ENCODE results near the gene PAQR8. TPM values are rescaled to one million over a fixed set of nuclear protein-coding genes. Genes with fewer than 3 reads are reported as not detected.

Gene PAQR8
- total RNA-seq, 1 donor from 2014 or later: 6.8 TPM

- CTCF ChIA-PET: interaction anchor here (8.8 kb wide), 1 partner anchor 118 kb away, joined by 156 read pairs; the partner anchor contains the start of gene MCM3
- no peak overlapping the region for H3K4me3 Mint-ChIP-seq
- intact Hi-C loops (cut with micrococcal nuclease): no loop called here
- no peaks in the 10 kb centered on the region for H3K9me3 Mint-ChIP-seq
- H3K27ac Mint-ChIP-seq: no peak overlapping the region
- ATAC-seq (ENCODE audit: low read depth) (no peak), DNase-seq (no peak)
- peaks cover 17% of the 10 kb centered on the region for H3K4me1 Mint-ChIP-seq
- TF ChIP-seq, protein P1, sequence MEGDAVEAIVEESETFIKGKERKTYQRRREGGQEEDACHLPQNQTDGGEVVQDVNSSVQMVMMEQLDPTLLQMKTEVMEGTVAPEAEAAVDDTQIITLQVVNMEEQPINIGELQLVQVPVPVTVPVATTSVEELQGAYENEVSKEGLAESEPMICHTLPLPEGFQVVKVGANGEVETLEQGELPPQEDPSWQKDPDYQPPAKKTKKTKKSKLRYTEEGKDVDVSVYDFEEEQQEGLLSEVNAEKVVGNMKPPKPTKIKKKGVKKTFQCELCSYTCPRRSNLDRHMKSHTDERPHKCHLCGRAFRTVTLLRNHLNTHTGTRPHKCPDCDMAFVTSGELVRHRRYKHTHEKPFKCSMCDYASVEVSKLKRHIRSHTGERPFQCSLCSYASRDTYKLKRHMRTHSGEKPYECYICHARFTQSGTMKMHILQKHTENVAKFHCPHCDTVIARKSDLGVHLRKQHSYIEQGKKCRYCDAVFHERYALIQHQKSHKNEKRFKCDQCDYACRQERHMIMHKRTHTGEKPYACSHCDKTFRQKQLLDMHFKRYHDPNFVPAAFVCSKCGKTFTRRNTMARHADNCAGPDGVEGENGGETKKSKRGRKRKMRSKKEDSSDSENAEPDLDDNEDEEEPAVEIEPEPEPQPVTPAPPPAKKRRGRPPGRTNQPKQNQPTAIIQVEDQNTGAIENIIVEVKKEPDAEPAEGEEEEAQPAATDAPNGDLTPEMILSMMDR (IDR thresholded peaks at IDR 0.05): no peak
- no peaks in the 10 kb centered on the region for H3K27me3 Mint-ChIP-seq
- POLR2A ChIA-PET: no interaction called here
- H3K36me3 Mint-ChIP-seq (ENCODE audit: low read depth): peaks cover 20% of the 10 kb centered on the region
Observed at GRCh38 chr6:52403086-52403485, 41.1 kb downstream of the PAQR8 start.

GRCh38 chr6:52403627-52404026 lies 41.7 kb downstream of the PAQR8 start:
- POLR2A ChIA-PET: no interaction called here
- H3K27ac Mint-ChIP-seq: no peak overlapping the region
- intact Hi-C loops (cut with micrococcal nuclease): no loop called here
- CTCF ChIA-PET: interaction anchor here (1.1 to 8.8 kb wide), 2 partner anchors 12 to 119 kb away, joined by 3 to 156 read pairs; partner anchors contain the start of gene MCM3
- no peaks in the 10 kb centered on the region for H3K27me3 Mint-ChIP-seq
- no peaks in the 10 kb centered on the region for H3K9me3 Mint-ChIP-seq
- DNase-seq: no peak
- H3K4me3 Mint-ChIP-seq: no peak overlapping the region
- no peak for ATAC-seq (ENCODE audit: low read depth)
- TF ChIP-seq, protein P1 (IDR thresholded peaks at IDR 0.05): no peak
- peaks cover 20% of the 10 kb centered on the region for H3K36me3 Mint-ChIP-seq (ENCODE audit: low read depth)
- H3K4me1 Mint-ChIP-seq: peaks cover 13% of the 10 kb centered on the region

GRCh38 chr6:52405243-52405642 lies 43.3 kb downstream of the PAQR8 start:
- Mint-ChIP-seq H3K4me3 (no peak overlapping the region), H3K36me3 (ENCODE audit: low read depth) (peaks cover 20% of the 10 kb centered on the region), H3K27ac (no peak overlapping the region), H3K4me1 (no peaks in the 10 kb centered on the region), H3K27me3 (no peaks in the 10 kb centered on the region), H3K9me3 (no peaks in the 10 kb centered on the region)
- intact Hi-C loops (cut with micrococcal nuclease): no loop called here
- ChIA-PET POLR2A (interaction anchor here (1.0 kb wide), 1 partner anchor 120 kb away, joined by 3 read pairs; the partner anchor contains the start of gene MCM3), CTCF (interaction anchor here (0.9 kb wide), 1 partner anchor 258 kb away, joined by 3 read pairs; no protein-coding TSS in a partner anchor)
- no peak for ATAC-seq (ENCODE audit: low read depth)
- TF ChIP-seq, protein P1 (IDR thresholded peaks at IDR 0.05): no peak
- DNase-seq: no peak

DNA sequence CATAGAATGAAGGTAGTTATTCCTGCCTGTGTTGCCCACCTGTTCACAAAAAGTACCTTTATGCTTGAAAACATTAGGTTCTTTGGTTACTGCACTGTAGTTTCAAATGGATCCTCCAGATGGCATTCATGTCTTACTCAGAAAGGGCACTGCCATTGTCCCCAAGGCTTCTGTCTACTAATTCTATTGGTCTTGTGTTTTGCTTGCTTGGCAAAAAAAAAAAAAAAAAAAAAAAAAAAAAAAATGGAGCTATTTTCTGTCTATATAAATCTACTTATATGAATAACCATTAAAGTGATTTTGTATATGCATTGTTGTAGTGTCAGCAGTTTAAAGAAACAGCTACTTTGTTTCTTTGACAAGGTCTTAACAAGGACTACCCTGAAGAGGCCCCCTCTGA lies 45.5 kb downstream of the PAQR8 start:
- ATAC-seq (ENCODE audit: low read depth) (peak; percentile 75), DNase-seq (no peak)
- no peaks in the 10 kb centered on the region for H3K9me3 Mint-ChIP-seq
- H3K27ac Mint-ChIP-seq: no peak overlapping the region
- TF ChIP-seq, protein P1 (IDR thresholded peaks at IDR 0.05): no peak
- H3K27me3 Mint-ChIP-seq: no peaks in the 10 kb centered on the region
- peaks cover 20% of the 10 kb centered on the region for H3K36me3 Mint-ChIP-seq (ENCODE audit: low read depth)
- POLR2A ChIA-PET: interaction anchor here (0.8 kb wide), 1 partner anchor 263 kb away, joined by 4 read pairs; the partner anchor contains the start of gene TMEM14A
- H3K4me3 Mint-ChIP-seq: no peak overlapping the region
- intact Hi-C loops (cut with micrococcal nuclease): loop anchor here (2.0 kb wide), 1 partner anchor 255 kb away; no protein-coding TSS in a partner anchor
- CTCF ChIA-PET: interaction anchor here (0.7 to 1.4 kb wide), 7 partner anchors 8 to 260 kb away, joined by 3 to 5 read pairs (median 4); partner anchors contain the start of gene PAQR8
- no peaks in the 10 kb centered on the region for H3K4me1 Mint-ChIP-seq

GRCh38 chr6:52409499-52409898 lies 47.5 kb downstream of the PAQR8 start:
- no peaks in the 10 kb centered on the region for H3K9me3 Mint-ChIP-seq
- no peaks in the 10 kb centered on the region for H3K4me1 Mint-ChIP-seq
- no peak overlapping the region for H3K27ac Mint-ChIP-seq
- H3K27me3 Mint-ChIP-seq: no peaks in the 10 kb centered on the region
- intact Hi-C loops (cut with micrococcal nuclease): no loop called here
- ChIA-PET POLR2A (no interaction called here), CTCF (interaction anchor here (0.9 to 1.5 kb wide), 3 partner anchors 10 to 254 kb away, joined by 3 read pairs; no protein-coding TSS in a partner anchor)
- ATAC-seq (ENCODE audit: low read depth) (no peak), DNase-seq (no peak)
- H3K4me3 Mint-ChIP-seq: no peak overlapping the region
- TF ChIP-seq, protein P1 (IDR thresholded peaks at IDR 0.05): no peak
- peaks cover 4% of the 10 kb centered on the region for H3K36me3 Mint-ChIP-seq (ENCODE audit: low read depth)

All from activated B cell treated with CpG ODN at 0.5 μM for 24 hours (primary cell).